CD14-positive monocyte (primary cell): ENCODE measurements around the gene LINC01488. TPM values are rescaled to one million over a fixed set of nuclear protein-coding genes. Genes with fewer than 3 reads are reported as not detected.

Experiments
- DNase-seq, 3 donors: peaks; one replicate each; pipeline ENCODE4 v3.0.0-alpha.2; 2011 to 2022
- H2AFZ ChIP-seq: 2 replicates; pipeline ENCODE4 v1.6.0; 2012; ENCODE audit warnings: mild to moderate bottlenecking, low read depth, low read length, inconsistent platforms; ENCODE audit not compliant: insufficient read depth, poor library complexity, severe bottlenecking
- H3K27ac ChIP-seq, 2 donors: 1 replicate in 1 of 2; 2 replicates in 1 of 2; pipeline ENCODE4 v1.5.1; 2012 to 2013; ENCODE audit warnings: low read length in 2 of 2, control low read depth in 1 of 2, inconsistent platforms in 1 of 2, low read depth in 1 of 2, mild to moderate bottlenecking in 1 of 2
- H3K27me3 ChIP-seq, 2 donors: one replicate each; pipeline versions ENCODE4 v1.6.0 to v1.6.1; 2011 to 2013; ENCODE audit warnings: low read length in 2 of 2; ENCODE audit not compliant: control insufficient read depth in 2 of 2, insufficient read depth in 2 of 2
- H3K36me3 ChIP-seq, 2 donors: replicated peaks in 1 of 2; 1 replicate in 1 of 2; 2 replicates in 1 of 2; pipeline versions ENCODE4 v1.5.1 to v1.6.1; 2012 to 2013; ENCODE audit warnings: low read length in 2 of 2, control low read depth in 1 of 2, inconsistent platforms in 1 of 2, mild to moderate bottlenecking in 1 of 2; ENCODE audit not compliant: insufficient read depth in 2 of 2, control insufficient read depth in 1 of 2
- H3K4me1 ChIP-seq, 2 donors: 1 replicate in 1 of 2; 2 replicates in 1 of 2; pipeline versions ENCODE4 v1.5.1 to v1.6.1; 2012 to 2013; ENCODE audit warnings: low read length in 2 of 2, control low read depth in 1 of 2, inconsistent platforms in 1 of 2, mild to moderate bottlenecking in 1 of 2, moderate library complexity in 1 of 2; ENCODE audit not compliant: insufficient read depth in 2 of 2, control insufficient read depth in 1 of 2
- H3K4me2 ChIP-seq: replicated peaks from 2 replicates; pipeline ENCODE3; 2012; ENCODE audit warnings: low read length, moderate library complexity, mild to moderate bottlenecking; ENCODE audit not compliant: poor library complexity, severe bottlenecking; ENCODE audit errors: extremely low read depth
- H3K4me3 ChIP-seq, 3 experiments: fragments of 200-600 bp in 1 of 3; sonication (generic) in 1 of 3; replicated peaks in 1 of 3; 1 replicate in 2 of 3; 2 replicates in 1 of 3; pipeline ENCODE4 v1.5.1; 2011 to 2013; ENCODE audit warnings: low read length in 3 of 3, mild to moderate bottlenecking in 3 of 3, control low read depth in 2 of 3, low read depth in 2 of 3, inconsistent platforms in 1 of 3, moderate library complexity in 1 of 3
- H3K79me2 ChIP-seq: 2 replicates; pipeline ENCODE4 v1.6.0; 2012; ENCODE audit warnings: mild to moderate bottlenecking, control low read depth, inconsistent platforms, low read length, moderate library complexity; ENCODE audit not compliant: insufficient read depth
- H3K9ac ChIP-seq: 2 replicates; pipeline ENCODE4 v1.6.0; 2017; ENCODE audit warnings: low read length, mild to moderate bottlenecking; ENCODE audit not compliant: insufficient read depth, poor library complexity, severe bottlenecking
- H3K9me3 ChIP-seq, 2 donors: replicated peaks in 1 of 2; 1 replicate in 1 of 2; 2 replicates in 1 of 2; pipeline versions ENCODE4 v1.5.1 to v1.6.1; 2012 to 2013; ENCODE audit warnings: low read length in 2 of 2, control low read depth in 1 of 2; ENCODE audit not compliant: control insufficient read depth in 1 of 2, insufficient read depth in 1 of 2
- H4K20me1 ChIP-seq: 2 replicates; pipeline ENCODE4 v1.6.0; 2012; ENCODE audit warnings: mild to moderate bottlenecking, low read length, control low read depth, moderate library complexity; ENCODE audit not compliant: insufficient read depth
- H3K27ac Mint-ChIP-seq, 7 donors: one replicate each; pipeline ENCODE4 v1.8.0; 2020; ENCODE audit warnings: mild to moderate bottlenecking in 7 of 7, mixed read lengths in 7 of 7, moderate library complexity in 6 of 7, inconsistent platforms in 2 of 7
- H3K27me3 Mint-ChIP-seq, 3 donors: one replicate each; pipeline ENCODE4 v1.8.0; 2021 to 2022; ENCODE audit warnings: low read depth in 3 of 3, mild to moderate bottlenecking in 3 of 3, mixed read lengths in 3 of 3, moderate library complexity in 3 of 3, inconsistent platforms in 1 of 3
- H3K36me3 Mint-ChIP-seq, 2 donors: one replicate each; pipeline ENCODE4 v1.8.0; 2020; ENCODE audit warnings: mixed read lengths in 2 of 2, inconsistent platforms in 1 of 2, mild to moderate bottlenecking in 1 of 2
- H3K4me1 Mint-ChIP-seq: one replicate; pipeline ENCODE4 v1.8.0; 2020; ENCODE audit warnings: mild to moderate bottlenecking, mixed read lengths
- H3K4me3 Mint-ChIP-seq, 2 donors: one replicate each; pipeline ENCODE4 v1.8.0; 2020; ENCODE audit warnings: mild to moderate bottlenecking in 2 of 2, mixed read lengths in 2 of 2, moderate library complexity in 1 of 2
- H3K9me3 Mint-ChIP-seq, 7 donors: one replicate each; pipeline ENCODE4 v1.8.0; 2020 to 2022; ENCODE audit warnings: mixed read lengths in 7 of 7, mild to moderate bottlenecking in 6 of 7, moderate library complexity in 6 of 7, inconsistent platforms in 2 of 7
- CTCF ChIP-seq: fragments of 200-600 bp; IDR thresholded peaks from one replicate; pipeline ENCODE4 v1.8.0; 2022; ENCODE audit warnings: antibody characterized with exemption, mild to moderate bottlenecking
- WGBS: methylation state at CpG from one replicate; pipeline ENCODE4 v1.1.5; 2013; ENCODE audit warnings: missing lambda C conversion rate; ENCODE audit not compliant: insufficient coverage; 5-methylcytosine and 5-hydroxymethylcytosine counted together
- intact Hi-C, 2 donors: fragments of 100-400 bp; cut with micrococcal nuclease; formaldehyde crosslinking; loops; one replicate each; pipeline versions ENCODE4 v1.15.0 to v1.15.1; 2023
- polyA plus RNA-seq, 3 donors: library from polyadenylated mRNA; depleted of rRNA in 1 of 3; unstranded in 2 of 3; stranded (reverse) in 1 of 3; fragments of 300-500 nt in 2 of 3; fragments of >200 nt in 1 of 3; fragmentation: Illumina TruSeq in 2 of 3; gene quantifications; 1 replicate in 2 of 3; 2 replicates in 1 of 3; pipeline ENCODE4 v1.2.3, GENCODE V29; 2012 to 2021

Gene LINC01488
- polyA plus RNA-seq, 3 donors, result not detected

GRCh38 chr11:69453151-69453550, 28.3 kb upstream of the LINC01488 start:
- no peaks in the 10 kb centered on the region for H3K36me3 ChIP-seq
- H3K79me2 ChIP-seq, result no peaks in the 10 kb centered on the region
- peaks cover 4 to 7% of the 10 kb centered on the region in 2 donors for H3K9me3 ChIP-seq
- Mint-ChIP-seq H3K27me3 (peaks cover 30 to 40% (median 33%) of the 10 kb centered on the region in 3 donors), H3K4me1 (peaks cover 15% of the 10 kb centered on the region), H3K36me3 (no peaks in the 10 kb centered on the region), H3K27ac (no peak overlapping the region), H3K9me3 (peaks cover 4 to 17% (median 14%) of the 10 kb centered on the region in 7 donors), H3K4me3 (no peak overlapping the region)
- no peak overlapping the region for H3K4me3 ChIP-seq
- no peak overlapping the region for H3K9ac ChIP-seq
- no peak for TF ChIP-seq CTCF
- no peak overlapping the region for H2AFZ ChIP-seq
- H4K20me1 ChIP-seq, result no peaks in the 10 kb centered on the region
- H3K4me1 ChIP-seq, result peaks cover 13 to 19% of the 10 kb centered on the region in 2 donors
- WGBS, result 81% methylated on average over 6 of the region's 6 CpGs
- no peak overlapping the region for H3K27ac ChIP-seq
- no peak for DNase-seq
- H3K4me2 ChIP-seq, result no peak overlapping the region
- peaks cover 0 to 26% of the 10 kb centered on the region in 2 donors for H3K27me3 ChIP-seq
- intact Hi-C loops, result no loop called here

DNA sequence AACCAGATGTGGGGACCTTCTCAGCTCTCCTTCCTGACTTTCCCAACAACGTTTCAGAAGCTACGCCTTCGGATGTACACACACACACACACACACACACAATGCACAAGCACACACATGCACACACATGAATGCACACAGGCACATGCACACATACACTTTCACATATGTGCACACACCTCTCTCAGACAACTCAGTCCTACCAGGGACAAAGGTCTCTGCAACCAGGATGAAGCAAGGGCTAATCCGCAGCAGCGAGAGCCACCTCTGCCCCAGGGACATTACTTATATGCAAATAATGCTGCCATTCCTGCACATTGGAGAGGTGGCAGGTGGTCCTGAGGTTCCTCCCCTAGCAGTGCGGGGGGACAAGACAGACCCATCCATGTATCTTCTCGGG, 27.4 kb upstream of the LINC01488 start:
- Mint-ChIP-seq H3K4me1 (peaks cover 10% of the 10 kb centered on the region), H3K27me3 (peaks cover 21 to 31% (median 25%) of the 10 kb centered on the region in 3 donors), H3K9me3 (peaks cover 4 to 17% (median 14%) of the 10 kb centered on the region in 7 donors), H3K4me3 (no peak overlapping the region), H3K27ac (no peak overlapping the region), H3K36me3 (no peaks in the 10 kb centered on the region)
- Histone ChIP-seq H2AFZ (no peak overlapping the region), H3K79me2 (no peaks in the 10 kb centered on the region), H3K4me1 (peaks cover 13 to 14% of the 10 kb centered on the region in 2 donors), H3K9ac (no peak overlapping the region), H3K27me3 (peaks cover 0 to 23% of the 10 kb centered on the region in 2 donors), H4K20me1 (no peaks in the 10 kb centered on the region), H3K9me3 (peaks cover 4 to 7% of the 10 kb centered on the region in 2 donors), H3K27ac (no peak overlapping the region), H3K4me3 (no peak overlapping the region), H3K36me3 (no peaks in the 10 kb centered on the region), H3K4me2 (no peak overlapping the region)
- 96% methylated on average over 6 of the region's 7 CpGs for WGBS
- no peak for TF ChIP-seq CTCF
- no peak for DNase-seq
- intact Hi-C loops, result no loop called here
